AG04449 (cell line): Measurements from ENCODE around the gene OR10A3.
"Not testable (repeated sequence)": the region's sequence is repeated elsewhere in the genome, so short reads cannot be mapped to it uniquely, and the experiment has no call there.

Experiments used
- CTCF ChIA-PET: fragments of 350-600 bp; formaldehyde crosslinking; extraction: SDS; loops from one replicate; lab custom pipeline; 2021; ENCODE audit warnings: antibody characterized with exemption; lab: Yijun Ruan, JAX
- POLR2A ChIA-PET: fragments of 400-600, 350-600 bp; formaldehyde crosslinking; extraction: SDS; loops from one replicate; lab custom pipeline; 2020; ENCODE audit warnings: antibody characterized with exemption, inconsistent platforms; lab: Yijun Ruan, JAX
- DNase-seq: peaks from one replicate; pipeline ENCODE4 v3.0.0-alpha.2; 2010; ENCODE audit warnings: low read depth, low spot score
- H3K4me3 ChIP-seq: 2 replicates; pipeline ENCODE4 v1.5.1; 2011; ENCODE audit warnings: low read depth, mild to moderate bottlenecking, control low read depth, low read length
- CTCF ChIP-seq: IDR thresholded peaks from one replicate; pipeline ENCODE4 v1.5.1; 2011; ENCODE audit warnings: mild to moderate bottlenecking, moderate library complexity, low read length, control low read depth, inconsistent platforms; ENCODE audit not compliant: insufficient read depth; ENCODE audit errors: missing control alignments

The OR10A3 gene

GRCh38 chr11:7941608-7942007 is at the start of gene OR10A3:
OR10A3 (minus strand) TSS chr11:7941708; CDS start chr11:7939520, 2,188 bp downstream.
- ChIA-PET POLR2A (no interaction called here), CTCF (no interaction called here)
- no peak for DNase-seq
- no peak within 1 kb of the TSS for H3K4me3 ChIP-seq
- no peak for TF ChIP-seq CTCF

DNA sequence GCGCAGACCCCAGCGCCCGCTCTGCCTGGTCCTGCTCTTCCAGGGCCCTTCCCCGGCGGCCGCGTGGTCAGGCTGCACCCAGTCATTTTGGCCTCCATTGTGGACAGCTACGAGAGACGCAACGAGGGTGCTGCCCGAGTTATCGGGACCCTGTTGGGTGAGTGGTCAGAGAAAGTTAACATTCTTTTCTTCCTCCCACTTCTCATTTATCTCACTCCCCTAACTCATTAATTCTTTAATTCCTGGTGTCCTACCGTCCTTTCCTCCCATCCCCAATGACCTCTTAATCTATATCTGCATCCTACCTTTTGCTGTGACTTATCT is 46.0 kb upstream of the OR10A3 start:
- H3K4me3 ChIP-seq: peak overlapping the region; percentile 77
- not testable (repeated sequence) for DNase-seq
- POLR2A ChIA-PET: interaction anchor here (0.9 to 1.9 kb wide), 5 partner anchors 9 to 94 kb away, joined by 4 to 13 read pairs (median 8); no protein-coding TSS in a partner anchor
- CTCF ChIA-PET: interaction anchor here (0.5 to 11.9 kb wide), 32 partner anchors 9 to 416 kb away, joined by 3 to 337 read pairs (median 8); partner anchors contain the start of gene NLRP10

GRCh38 chr11:7986768-7987559 is 45.5 kb upstream of the OR10A3 start, which contains the start of gene EIF3F:
EIF3F (plus strand) TSS chr11:7987337; CDS start chr11:7987353, 16 bp downstream.
- ChIA-PET POLR2A (interaction anchor here (0.6 to 1.9 kb wide), 8 partner anchors 9 to 354 kb away, joined by 3 to 13 read pairs (median 5); no protein-coding TSS in a partner anchor), CTCF (interaction anchor here (0.5 to 11.9 kb wide), 37 partner anchors 9 to 415 kb away, joined by 3 to 337 read pairs (median 5); partner anchors contain the start of gene NLRP10)
- peak within 1 kb of the TSS; percentile 77 for H3K4me3 ChIP-seq

DNA sequence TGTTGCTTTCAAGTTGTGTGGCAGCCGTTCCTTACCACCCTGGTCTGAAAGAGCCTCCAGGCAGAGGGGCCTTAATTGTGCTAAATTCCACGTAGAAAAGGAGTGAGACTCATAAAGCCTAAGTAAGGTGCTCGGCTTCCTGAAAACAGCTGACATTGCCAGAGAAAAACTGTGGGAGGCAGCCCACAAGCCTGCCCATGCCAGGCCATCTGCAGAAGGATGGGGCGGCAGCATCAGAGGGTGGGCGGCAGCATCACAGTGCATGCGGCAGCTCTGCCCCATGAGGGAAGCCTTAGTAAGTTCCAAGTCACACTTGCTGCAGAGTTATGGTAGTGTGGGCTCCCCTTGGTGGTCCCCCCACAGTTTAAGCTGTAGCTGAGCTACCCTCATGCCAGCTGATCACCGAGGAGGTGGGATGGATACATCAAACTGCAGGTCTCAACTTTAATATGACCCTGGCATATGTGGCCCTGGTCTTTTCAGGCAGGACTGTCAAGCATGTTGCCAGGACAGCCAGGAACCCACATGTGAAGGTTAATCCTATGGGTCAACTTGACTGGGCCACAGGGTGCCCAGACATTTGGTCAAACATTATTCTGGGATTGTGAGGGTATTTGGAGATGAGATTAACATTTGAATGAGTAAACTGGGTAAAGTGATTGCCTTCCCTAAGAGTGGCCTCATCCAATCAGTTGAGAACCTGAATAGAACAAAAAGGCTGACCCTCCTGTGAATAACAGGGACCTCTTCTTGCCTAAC is 42.5 kb upstream of the OR10A3 start:
- no peak for DNase-seq
- TF ChIP-seq CTCF: no peak

More at GRCh38 chr11:7986768-7987559, 45.5 kb upstream of the OR10A3 start, which contains the start of gene EIF3F:
- DNase-seq: peak; percentile 99
- peak; percentile 75 for TF ChIP-seq CTCF

GRCh38 chr11:7982582-7983119 is 41.1 kb upstream of the OR10A3 start:
- no peak for TF ChIP-seq CTCF
- ChIA-PET POLR2A (no interaction called here), CTCF (interaction anchor here (1.0 to 11.9 kb wide), 6 partner anchors 14 to 117 kb away, joined by 3 to 337 read pairs (median 4); no protein-coding TSS in a partner anchor)
- no peak overlapping the region for H3K4me3 ChIP-seq
- DNase-seq: no peak

More for the DNA sequence above, 42.5 kb upstream of the OR10A3 start:
- no peak overlapping the region for H3K4me3 ChIP-seq
- CTCF ChIA-PET: interaction anchor here (1.0 to 11.9 kb wide), 5 partner anchors 16 to 115 kb away, joined by 3 to 337 read pairs (median 6); no protein-coding TSS in a partner anchor
- POLR2A ChIA-PET: no interaction called here

DNA sequence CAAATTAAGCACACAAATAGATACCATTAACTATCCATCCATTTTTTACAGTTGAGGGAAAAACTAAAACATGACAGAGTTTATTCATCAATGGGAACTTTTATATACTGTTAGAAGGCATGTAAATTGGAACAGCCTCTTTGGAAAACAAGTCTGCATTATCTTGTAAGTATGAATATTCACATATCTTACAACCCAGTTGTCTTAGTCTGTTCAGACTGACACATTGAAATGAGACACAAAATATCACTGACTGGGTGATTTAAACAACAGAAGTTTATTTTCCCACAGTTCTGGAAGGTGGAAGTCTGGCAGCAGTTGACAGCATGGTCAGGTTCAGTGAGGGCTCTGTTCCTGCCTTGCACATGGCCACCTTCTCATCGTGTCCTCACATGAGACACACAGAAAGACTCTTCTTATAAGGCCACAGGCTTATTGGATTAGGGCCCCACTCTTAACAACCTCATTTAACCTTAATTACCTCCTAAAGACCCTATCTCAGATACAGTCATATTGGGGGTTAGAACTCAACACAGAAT is 40.2 kb upstream of the OR10A3 start:
- no peak for TF ChIP-seq CTCF
- POLR2A ChIA-PET: no interaction called here
- no peak for DNase-seq
- CTCF ChIA-PET: interaction anchor here (1.3 to 11.9 kb wide), 3 partner anchors 58 to 88 kb away, joined by 3 to 337 read pairs (median 298); no protein-coding TSS in a partner anchor
- no peak overlapping the region for H3K4me3 ChIP-seq
